HG03064 (cell line): ENCODE measurements around the gene KLHL35.

Experiments
- ATAC-seq: cut with Tn5 transposase; IDR thresholded peaks from one replicate; pipeline ENCODE4 v1.9.1; 2021; ENCODE audit warnings: low read depth; ENCODE audit not compliant: unreplicated experiment

KLHL35 gene, protein sequence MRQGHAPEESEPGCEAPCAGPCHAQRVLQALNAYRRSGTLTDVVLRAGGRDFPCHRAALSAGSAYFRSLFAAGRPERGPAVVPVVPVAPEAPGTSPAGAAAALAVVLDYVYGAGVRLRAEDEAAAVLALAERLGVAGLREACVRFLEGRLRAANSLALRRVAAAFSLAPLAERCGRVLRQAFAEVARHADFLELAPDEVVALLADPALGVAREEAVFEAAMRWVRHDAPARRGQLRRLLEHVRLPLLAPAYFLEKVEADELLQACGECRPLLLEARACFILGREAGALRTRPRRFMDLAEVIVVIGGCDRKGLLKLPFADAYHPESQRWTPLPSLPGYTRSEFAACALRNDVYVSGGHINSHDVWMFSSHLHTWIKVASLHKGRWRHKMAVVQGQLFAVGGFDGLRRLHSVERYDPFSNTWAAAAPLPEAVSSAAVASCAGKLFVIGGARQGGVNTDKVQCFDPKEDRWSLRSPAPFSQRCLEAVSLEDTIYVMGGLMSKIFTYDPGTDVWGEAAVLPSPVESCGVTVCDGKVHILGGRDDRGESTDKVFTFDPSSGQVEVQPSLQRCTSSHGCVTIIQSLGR

GRCh38 chr11:75432911-75433321 lies at the start of gene KLHL35:
TSS of gene KLHL35 (minus strand) at chr11:75433203. CDS start at chr11:75430629, 2,574 bp downstream.
- ATAC-seq = no peak

DNA sequence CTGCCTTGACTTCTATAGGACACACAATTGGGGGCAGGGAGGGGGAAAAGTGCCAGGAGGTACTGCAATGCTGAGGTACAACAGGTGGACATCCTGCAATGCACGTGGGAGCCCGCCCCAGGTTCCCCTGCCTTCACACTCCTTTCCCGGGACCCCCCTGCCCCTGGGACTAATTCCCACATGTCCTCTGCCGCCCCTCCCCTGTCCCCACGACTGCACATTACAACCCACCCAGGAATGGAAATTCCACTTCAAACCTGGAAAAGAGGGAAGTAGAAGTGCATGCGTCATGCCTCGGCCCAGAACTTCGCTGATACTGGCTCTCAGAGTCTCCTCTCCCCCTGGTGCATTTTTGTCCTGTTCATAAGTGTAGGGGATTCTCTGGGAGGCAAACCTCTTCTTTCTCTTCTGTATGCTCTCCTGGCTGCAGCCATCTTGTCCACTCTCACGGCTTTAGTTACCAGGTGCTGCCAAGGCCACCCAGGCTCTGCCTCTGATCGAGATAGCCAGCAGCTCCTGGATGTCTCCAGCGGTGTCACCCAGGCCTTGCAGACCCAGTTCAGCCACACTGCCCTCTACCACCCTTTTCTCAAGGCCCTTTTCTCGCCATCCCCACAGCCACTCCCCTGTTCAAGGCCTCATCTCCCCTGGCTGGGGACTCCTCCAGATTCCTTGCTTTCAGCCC lies 49.1 kb upstream of the KLHL35 start:
- no peak for ATAC-seq

DNA sequence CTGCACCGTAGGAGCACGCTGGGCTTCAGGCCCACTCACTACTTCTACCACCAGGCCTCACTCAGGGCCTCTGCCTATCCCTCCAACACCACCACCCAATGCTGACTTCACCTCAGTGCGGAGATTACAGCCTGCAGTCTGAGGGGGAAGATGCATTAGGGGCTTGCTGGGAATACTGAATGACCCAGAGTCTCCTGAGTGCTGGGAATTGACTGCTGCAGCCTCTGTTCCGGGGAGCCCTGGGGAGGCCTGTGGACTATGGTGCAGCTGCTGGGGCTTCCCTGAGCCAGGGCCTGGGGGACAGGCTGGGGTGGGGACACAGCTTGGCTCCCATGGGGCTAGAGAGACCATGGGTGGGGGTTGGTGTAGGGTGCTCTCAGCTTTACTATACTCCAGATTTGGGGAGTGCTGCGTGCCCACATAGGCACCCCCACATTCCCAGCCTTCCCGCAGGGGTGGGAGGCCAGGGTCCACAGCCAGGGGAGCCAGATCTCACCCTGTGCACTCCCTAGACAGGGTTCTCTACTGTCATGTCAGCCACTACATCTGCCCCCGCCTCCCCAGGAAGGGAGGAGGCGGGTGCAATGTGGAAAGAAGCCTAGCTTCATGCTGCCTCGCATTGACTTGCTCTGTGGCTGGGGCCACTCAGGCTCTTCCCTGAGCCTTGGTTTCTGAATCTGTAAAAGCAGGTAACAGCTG lies 48.4 kb upstream of the KLHL35 start:
- ATAC-seq = no peak

- ATAC-seq = no peak
These were observed 47.5 kb upstream of the KLHL35 start for GRCh38 chr11:75480185-75481175.

DNA sequence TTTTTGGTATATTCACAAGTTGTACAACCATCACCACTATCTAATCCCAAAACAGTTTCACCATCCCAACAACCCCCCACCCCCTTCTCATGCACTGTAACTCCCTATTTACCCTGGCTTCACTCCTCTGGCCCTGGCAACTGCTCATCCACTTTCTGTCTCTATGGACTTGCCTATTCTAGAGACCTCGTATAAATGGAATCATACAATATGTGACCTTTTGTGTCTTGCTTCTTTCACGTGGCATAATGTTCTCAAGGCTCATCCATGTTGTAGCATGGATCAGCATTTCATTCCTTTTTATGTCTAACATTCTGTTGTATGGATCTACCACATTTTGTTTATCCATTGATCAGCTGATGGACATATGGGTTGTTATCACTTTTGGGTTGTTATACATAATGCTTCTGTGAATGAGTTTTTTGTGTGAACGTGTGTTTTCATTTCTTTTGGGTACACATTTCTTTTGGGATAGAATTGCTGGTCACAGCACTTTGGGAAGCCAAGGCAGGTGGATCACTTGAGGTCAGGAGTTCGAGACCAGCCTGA lies 46.7 kb upstream of the KLHL35 start:
- ATAC-seq = no peak

DNA sequence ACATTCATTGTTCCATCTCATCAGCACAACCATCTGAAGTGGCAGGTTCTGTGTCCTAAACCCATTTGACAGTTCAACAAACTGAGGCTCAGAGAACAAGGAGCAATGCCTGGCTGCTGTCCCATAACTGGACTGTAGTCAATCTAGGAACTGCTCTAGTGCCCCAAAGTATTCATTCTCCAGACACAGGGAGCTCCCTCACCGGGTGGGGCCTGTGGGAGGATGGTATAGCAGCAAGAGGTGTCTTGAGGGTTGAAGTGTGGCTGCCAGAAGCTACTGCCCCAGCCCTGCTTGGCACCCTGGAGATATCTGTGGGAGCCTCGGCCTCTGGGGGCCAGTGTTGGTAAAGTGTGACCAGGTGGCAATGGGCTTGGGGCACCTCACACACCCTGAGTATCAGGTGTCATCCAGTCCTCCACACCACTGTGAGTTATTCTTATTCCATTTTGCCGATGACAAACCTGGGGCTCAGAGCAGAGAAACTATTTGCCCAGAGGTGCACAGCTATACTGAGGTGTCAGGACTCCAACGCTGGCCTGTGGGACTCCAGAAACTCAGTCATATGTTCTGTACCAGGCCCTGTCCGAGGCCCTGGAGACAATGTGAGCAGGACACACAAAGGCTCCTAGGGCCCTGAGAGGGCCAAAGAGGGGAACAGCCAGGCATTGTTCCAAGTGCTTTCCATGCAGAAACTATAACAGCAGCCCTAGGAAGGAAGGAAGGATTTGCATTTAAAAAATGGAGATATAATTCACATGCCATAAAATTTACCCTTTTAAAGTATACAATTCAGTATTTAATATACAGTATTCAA lies 46.0 kb upstream of the KLHL35 start:
- ATAC-seq = no peak

DNA sequence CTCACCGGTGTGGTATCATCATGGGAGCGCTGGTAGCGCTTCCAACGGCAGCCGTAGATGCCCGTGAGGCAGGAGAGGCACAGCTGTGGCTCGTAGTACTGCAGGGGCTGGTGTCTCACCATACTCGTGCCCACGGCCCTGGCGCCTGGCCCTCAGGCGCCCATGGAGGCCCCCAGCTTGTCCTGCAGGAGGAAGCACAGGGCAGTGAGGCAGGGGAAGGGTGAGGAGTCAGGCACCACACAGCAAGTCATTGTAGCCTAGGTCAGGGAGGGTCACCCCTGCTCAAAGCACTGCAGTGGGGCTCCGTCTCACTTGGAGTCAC lies 44.6 kb upstream of the KLHL35 start:
- no peak for ATAC-seq

- ATAC-seq = no peak
These were observed 44.0 kb upstream of the KLHL35 start for GRCh38 chr11:75476739-75477613.

- ATAC-seq = no peak
These were observed 43.0 kb upstream of the KLHL35 start for GRCh38 chr11:75475767-75476650.

DNA sequence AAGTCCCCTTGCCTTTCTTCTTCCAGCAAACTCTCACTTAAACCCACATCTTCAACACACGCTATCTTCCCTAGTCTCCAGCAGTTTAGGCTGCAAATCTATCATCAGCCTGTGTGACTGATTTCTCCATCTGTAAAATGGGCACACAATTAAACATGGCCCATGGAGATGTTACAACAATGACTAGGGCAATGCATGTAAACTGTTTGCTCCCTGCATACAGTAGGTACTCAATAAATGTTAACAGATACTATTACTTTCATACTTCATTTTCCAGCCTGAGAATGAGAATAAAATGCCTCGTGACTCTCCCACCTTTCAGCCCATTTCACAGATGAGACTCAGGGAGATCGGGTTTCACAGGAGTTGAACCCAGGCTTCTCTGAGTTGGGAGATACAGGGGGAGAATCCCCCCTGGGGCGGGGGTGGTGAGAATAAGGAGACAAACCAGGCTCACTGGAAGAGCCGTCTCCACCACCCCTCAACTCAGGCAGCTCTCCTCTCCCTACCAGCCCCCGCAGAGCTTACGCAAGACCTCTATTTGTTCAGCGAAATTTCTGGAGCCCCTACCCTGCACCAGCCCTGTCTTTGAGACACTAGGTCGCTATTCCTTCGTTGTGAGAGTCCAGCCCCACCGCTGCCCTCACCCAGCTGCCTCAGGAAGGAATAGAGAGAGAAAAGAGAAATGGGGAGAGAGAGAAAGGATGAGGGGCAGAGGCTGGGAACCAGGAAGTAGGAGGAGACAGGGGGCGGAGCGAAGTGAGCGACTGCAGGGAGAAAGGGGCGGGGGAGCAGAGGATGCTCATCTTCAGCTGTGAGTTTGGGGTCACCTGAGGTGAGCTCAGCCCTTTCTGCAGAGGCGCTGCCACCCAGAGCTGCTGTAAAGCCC lies 42.1 kb upstream of the KLHL35 start:
- no peak for ATAC-seq

DNA sequence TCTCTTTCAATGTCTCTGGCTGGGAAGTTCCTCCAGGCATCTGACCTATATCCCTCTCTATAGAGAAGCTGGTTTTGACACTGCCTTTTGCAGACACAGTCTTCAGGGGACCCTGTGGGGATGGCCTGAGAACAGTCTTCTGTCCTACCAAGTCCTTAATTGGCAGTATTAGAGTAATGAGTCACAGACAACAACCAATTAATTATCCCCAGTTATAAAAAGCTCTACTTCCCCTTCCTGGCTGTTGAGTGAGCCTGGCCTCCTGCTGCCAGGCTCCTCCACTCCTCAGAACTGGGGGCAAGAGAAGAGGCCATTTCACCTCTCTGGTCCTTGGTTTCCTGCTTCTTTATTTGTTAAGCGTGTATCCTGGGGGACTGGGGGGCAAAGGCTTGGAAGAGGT lies 41.2 kb upstream of the KLHL35 start:
- ATAC-seq = no peak

DNA sequence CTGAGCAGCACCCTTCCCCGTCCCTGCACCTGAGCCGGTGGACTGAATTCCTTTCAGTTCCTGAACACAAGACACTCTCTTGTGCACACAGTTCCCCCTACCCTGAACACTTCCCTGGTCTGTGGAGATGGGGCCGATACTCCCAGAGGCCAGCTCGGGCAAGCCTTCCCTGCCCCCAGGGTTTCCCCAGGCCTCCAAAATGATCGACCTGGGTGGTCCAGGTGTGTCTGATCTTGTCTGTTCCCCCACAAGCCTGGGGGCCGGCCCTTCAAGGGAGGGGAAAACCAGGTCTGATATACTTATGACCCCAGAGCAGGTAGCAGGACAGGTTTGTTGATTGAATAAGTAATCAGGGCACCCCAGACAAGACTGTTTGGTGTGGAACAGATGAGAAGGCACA lies 40.7 kb upstream of the KLHL35 start:
- no peak for ATAC-seq

DNA sequence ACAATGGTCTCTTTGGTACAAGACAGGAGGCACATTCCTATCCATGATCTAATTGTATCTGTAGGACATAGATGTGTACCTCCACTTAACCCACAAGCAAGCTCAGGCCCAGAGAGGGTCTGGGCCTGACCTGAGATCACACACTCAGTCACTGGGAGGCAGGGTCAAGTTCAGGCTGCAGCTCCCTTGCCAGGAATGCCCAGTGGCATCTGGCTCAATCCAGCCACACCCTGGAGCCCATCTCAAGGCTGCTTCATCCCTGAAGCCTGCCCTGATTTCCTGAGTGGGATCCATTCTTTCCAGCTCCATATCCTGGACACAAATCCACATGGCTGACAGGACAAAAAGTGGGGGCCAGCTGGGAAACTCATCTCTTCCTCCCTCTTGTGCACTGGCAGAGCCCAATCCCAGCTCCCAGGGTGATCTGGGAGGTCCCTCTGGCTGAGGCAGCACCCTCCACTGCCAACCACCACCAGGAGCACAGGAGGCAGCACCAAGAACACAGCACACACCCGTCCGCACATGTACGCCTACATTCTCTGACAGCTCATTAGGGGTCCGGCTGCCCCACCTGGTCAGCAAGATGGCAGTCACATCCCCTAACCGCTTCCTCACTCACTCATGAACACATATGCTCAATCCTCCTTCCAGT lies 39.2 kb upstream of the KLHL35 start:
- no peak for ATAC-seq

DNA sequence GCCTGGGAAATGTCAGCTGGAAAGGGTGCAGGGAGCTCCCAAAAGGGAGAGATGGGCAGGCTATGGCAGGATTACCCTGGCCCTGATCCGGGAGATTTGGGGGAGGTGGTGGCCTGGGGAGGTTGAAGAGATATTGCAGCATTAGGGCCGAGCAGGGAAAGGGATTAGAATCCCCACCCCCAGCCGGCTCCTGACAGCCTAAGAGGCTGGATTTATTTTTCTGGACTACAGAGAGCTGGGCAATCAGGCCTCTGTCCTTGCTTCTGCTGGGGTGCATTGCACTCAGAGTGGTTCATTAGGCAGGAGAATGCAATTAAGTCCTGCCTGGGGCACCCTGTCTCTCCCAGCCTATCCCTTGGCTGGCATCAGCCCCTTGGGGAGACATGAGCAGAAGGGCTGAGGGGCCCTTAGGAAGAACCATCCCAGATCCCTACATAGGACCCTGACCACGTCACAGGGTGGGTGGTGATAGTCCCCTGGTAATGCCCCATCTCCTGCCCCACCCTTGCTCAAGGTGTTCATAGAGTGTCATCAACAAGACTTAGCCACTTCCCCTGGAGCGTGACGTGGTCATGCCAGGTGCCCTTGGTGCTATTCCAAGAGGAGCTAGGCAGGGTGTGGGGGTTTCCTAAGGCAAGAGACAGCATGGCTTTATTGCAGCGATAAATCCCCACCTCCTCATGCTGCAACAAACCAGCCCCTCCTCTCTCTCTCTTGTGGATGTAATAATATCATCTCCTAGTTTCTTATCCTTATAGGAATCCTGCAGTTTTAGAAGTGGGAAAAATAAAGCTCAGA lies 38.4 kb upstream of the KLHL35 start:
- no peak for ATAC-seq
